ENCODE data around the gene ZER1.

Gene ZER1

DNA sequence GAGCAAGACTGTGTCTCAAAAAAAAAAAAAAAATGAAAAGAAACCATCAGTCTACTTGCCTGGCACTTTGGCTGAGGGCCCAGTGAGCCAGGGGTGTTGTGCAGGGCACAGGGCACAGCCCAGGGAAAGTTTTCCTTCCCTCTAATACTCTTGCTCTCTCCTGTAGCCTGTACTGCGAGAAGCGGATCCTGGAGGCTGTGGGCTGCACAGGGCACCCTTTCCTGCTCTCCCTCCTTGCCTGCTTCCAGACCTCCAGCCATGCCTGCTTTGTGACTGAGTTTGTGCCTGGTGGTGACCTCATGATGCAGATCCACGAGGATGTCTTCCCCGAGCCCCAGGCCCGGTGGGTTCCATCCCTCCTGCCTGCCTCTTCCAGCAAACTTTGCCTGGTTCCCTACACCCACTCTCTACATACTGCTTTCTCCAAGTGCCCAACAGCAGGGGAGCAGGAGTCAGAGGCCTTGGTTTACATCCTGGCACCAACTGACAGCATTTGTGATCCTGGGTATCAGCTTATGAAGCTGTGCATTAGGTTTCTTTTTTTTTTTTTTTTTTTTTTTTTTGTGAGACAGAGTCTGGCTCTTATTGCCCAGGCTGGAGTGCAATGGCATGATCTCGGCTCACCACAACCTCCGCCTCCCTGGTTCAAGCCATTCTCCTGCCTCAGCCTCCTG lies 55.0 kb downstream of the ZER1 start:
- no peak for DNase-seq (ENCODE audit: extremely low read depth, low read depth)
- TF ChIP-seq, protein P1, sequence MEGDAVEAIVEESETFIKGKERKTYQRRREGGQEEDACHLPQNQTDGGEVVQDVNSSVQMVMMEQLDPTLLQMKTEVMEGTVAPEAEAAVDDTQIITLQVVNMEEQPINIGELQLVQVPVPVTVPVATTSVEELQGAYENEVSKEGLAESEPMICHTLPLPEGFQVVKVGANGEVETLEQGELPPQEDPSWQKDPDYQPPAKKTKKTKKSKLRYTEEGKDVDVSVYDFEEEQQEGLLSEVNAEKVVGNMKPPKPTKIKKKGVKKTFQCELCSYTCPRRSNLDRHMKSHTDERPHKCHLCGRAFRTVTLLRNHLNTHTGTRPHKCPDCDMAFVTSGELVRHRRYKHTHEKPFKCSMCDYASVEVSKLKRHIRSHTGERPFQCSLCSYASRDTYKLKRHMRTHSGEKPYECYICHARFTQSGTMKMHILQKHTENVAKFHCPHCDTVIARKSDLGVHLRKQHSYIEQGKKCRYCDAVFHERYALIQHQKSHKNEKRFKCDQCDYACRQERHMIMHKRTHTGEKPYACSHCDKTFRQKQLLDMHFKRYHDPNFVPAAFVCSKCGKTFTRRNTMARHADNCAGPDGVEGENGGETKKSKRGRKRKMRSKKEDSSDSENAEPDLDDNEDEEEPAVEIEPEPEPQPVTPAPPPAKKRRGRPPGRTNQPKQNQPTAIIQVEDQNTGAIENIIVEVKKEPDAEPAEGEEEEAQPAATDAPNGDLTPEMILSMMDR (IDR thresholded peaks at IDR 0.05; ENCODE audit: low read depth, low read length, missing control alignments): no peak
- H3K4me3 ChIP-seq (replicated peaks; ENCODE audit: low read depth, low read length): no peak overlapping the region

DNA sequence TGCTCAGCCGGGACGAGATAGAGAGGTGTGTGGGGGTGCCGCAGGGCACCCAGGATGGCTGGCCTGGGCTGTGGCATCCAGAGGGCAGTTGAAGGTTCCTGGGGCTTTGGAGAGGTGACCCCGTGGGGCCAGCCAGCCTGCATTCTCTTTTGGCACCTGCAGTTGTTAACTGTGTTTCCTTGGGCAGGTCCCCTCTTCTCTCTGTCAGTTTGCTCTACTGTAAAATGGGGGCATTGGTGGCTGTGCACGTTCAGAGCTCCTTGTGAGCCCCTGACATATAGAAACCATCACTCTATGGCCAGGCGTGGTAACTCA lies 56.3 kb downstream of the ZER1 start:
- TF ChIP-seq, protein P1 (IDR thresholded peaks at IDR 0.05; ENCODE audit: low read depth, low read length, missing control alignments): no peak
- no peak for DNase-seq (ENCODE audit: extremely low read depth, low read depth)

DNA sequence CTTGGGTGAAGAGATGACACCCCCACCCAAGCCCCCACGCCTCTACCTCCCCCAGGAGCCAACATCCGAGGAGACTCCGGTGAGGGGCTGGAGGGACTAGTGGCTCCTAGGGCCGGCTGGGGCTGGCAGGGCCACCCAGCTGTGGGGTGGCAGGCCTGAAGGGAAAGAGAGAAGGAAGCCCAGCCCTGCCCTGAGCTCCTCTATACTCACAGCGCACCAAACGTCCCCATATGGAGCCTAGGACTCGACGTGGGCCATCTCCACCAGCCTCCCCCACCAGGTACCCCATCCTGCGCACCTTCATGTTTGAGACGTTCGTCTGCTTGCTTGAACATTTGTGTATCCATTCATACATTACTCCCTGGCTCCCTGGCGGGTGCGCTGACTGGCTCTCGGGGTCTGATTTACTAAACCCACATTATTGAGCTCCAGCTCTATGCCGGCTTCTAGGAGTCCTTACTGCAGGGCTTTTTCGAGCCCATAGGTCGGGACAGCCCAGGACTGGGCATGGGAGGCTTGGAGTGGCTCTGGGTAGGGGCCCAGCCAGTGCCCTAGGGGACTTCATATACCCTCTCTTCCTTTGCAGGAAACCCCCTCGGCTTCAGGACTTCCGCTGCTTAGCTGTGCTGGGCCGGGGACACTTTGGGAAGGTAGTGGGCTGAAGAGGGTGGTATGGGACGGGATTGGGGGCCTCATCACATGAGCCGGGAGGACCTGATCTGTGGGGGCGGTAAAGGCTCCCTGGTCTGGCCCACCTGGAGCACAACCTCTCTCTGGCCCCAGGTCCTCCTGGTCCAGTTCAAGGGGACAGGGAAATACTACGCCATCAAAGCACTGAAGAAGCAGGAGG lies 56.9 kb downstream of the ZER1 start:
- TF ChIP-seq, protein P1 (IDR thresholded peaks at IDR 0.05; ENCODE audit: low read depth, low read length, missing control alignments): no peak
- no peak for DNase-seq (ENCODE audit: extremely low read depth, low read depth)

More for the DNA sequence above, 56.3 kb downstream of the ZER1 start:
- H3K4me3 ChIP-seq (replicated peaks; ENCODE audit: low read depth, low read length): no peak overlapping the region

GRCh38 chr9:128713941-128714573 lies 57.7 kb downstream of the ZER1 start:
- DNase-seq (ENCODE audit: extremely low read depth, low read depth): no peak
- H3K4me3 ChIP-seq (replicated peaks; ENCODE audit: low read depth, low read length): no peak overlapping the region
- TF ChIP-seq, protein P1 (IDR thresholded peaks at IDR 0.05; ENCODE audit: low read depth, low read length, missing control alignments): no peak

More for the DNA sequence above, 56.9 kb downstream of the ZER1 start:
- H3K4me3 ChIP-seq (replicated peaks; ENCODE audit: low read depth, low read length): no peak overlapping the region

DNA sequence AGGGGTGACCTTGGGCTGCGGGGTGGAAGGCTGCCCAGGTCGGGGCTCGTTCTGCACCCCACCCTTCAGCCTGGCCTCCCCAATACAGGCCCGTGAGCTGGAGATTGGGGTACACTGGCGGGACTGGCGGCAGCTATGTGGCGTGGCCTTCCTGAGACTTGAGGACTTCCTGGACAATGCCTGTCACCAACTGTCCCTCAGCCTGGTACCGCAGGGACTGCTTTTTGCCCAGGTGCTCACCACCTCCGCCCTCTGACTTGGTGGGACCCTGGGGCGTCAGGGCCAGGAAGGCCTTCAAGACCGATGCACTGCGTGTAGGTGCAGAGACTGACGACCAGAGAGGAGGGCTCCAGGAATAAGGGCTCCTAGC lies 58.3 kb downstream of the ZER1 start:
- H3K4me3 ChIP-seq (replicated peaks; ENCODE audit: low read depth, low read length): no peak overlapping the region
- TF ChIP-seq, protein P1 (IDR thresholded peaks at IDR 0.05; ENCODE audit: low read depth, low read length, missing control alignments): no peak
- no peak for DNase-seq (ENCODE audit: extremely low read depth, low read depth)

GRCh38 chr9:128712451-128713410 lies 59.0 kb downstream of the ZER1 start:
- DNase-seq (ENCODE audit: extremely low read depth, low read depth): no peak
- TF ChIP-seq, protein P1 (IDR thresholded peaks at IDR 0.05; ENCODE audit: low read depth, low read length, missing control alignments): no peak
- no peak overlapping the region for H3K4me3 ChIP-seq (replicated peaks; ENCODE audit: low read depth, low read length)
